Stimulated activated CD4-positive, alpha-beta T cell treated with anti-CD3 and anti-CD28 coated beads, Interleukin-4, amount 100 ng/mL, for 24 hours (primary cell): ENCODE measurements around the gene ARHGAP27.

ENCODE experiments used
- DNase-seq: peaks from one replicate; pipeline ENCODE4 v3.0.0-alpha.2; 2020

The ARHGAP27 gene

DNA sequence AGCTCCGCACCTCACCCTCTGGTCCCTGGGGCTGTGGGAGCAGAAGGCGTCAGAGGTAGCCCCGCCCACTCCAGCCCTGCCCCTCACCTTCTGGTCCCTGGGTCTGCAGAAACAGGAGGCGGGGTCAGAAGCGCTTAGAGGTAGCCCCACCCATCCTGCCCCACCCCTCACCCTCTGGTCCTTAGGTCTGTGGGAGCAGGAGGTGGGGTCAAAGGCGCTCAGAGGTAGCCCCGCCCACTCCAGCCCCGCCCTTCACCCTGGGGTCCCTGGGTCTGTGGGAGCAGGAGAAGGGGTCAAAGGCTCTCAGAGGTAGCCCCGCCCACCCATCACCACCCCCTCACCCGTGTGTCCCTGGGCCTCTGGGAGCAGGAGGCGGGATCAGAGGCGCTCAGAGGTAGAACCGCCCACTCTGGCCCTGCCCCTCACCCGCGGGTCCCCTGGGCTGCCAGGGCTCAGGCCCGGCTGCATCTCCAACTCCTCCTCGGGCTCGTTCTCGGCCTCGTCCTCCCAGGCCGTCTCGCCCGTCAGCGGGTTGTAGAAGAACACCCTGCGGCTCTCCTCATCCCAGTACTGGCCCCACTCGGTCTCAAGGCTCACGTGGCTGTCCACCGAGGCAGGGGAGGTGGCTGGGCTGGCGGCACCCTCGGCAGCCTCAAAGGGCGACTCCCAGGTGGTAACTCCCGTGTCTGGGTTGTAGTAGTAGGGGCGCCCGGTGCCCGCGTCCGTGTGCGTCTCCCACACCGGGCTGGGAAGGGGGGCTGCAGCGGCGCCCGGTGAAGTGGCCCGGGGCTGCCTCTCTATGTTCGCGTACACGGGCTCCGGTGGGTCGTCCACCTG is 27.2 kb downstream of the ARHGAP27 start:
- no peak for DNase-seq

DNA sequence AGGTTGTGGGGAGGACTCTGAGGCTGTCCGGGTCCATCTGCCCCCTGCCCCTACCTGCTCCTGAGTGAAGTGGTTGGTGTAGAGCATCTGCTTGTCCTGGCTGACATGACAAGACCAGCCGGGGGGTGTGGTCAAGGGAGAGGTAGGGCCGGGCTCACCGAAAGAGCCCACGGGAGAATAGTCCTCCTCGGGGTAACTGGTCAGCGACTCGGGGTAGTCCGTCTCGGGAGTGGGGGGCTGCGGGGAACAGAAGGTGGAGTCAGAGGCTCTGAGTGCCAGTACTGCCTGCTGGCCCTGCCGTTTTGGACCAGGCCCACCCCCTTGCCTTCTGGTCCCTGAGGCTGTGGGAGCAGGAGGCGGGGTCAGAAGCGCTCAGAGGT is 27.8 kb downstream of the ARHGAP27 start:
- no peak for DNase-seq

DNA sequence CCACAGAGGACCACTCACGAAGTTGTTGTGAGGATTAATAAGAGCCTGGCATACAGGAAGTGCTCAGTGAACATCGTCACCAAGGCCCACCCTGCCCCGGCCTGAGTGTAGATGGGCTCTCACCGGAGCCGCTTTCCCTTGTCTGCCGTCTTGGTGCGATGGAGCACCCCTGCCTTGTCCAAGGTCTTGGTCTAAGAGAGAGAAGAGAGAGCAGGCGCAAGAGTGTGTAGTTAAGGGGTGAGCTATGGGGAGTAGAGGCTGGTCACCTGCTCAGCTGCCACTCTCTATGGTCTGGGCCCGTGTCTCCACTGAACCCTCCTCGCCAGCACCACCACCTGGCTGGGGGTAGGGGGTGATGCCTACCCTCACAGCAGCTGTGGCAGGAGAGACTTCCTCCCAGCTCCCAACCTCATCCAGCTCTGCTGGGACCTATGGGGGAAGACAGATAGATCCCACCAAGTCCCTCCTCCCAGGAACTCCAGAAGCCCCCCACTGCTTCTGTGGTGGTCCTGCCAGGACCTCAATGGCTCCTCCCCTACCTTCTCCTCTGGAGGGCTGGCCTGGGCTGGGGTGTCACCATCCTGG is 28.7 kb downstream of the ARHGAP27 start:
- DNase-seq = no peak

DNA sequence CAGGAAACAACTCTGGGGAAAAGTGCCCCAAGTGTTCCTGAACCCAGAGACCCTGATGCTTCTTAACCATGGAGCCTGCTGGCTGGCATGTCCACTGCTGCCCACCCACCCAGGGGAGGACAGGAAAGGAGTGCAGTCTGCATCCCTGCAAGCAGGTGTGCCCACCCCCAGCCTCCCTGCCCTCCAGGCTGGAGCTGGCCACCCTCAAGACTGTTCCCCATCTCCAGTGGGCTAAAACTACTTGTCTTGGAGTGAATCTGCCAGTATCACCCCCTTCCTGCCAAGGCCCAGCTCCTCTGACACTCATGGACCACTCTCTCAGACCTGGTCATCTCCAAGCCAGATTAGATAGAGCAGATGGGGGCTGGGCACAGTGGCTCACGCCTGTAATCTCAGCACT is 29.8 kb downstream of the ARHGAP27 start:
- no peak for DNase-seq

DNA sequence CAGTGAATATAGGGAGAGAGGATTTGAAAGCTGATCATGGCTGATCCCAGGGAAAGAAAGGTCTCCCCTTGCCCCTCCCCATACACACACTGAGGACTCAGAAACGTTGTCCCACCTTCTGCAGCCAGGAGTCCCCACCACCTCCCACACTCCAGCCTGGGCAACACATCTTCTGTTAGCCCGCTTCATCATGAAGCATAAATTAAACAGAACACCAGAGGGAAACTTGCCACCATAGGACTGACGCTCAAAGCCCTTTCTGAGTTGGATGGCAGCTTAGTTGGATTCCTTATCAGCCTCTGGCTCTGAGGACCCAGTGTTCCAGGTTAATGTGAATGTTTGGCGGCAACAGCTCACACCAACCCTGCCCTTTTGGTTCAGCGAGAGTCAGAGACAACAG is 33.9 kb downstream of the ARHGAP27 start:
- DNase-seq = no peak

DNA sequence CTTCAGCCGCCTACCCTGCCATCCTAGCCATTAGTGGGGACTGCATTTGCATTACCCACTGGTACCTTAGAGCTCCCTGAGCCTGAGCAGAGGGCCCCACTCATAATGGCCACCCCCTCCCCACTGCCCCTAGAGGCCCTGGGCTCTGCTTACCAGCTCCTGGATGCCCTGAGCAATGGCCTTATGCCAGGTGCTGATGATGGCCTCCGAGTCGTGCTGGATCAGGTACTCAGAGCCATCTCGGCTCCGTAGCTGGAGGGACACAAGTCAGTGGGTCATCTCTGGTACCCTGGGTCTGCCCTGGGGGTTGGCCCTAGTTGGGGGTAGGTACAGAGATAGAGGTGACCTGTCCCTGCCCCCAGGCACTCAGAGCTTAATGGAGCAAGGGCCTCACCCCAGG is 34.9 kb downstream of the ARHGAP27 start:
- no peak for DNase-seq

DNA sequence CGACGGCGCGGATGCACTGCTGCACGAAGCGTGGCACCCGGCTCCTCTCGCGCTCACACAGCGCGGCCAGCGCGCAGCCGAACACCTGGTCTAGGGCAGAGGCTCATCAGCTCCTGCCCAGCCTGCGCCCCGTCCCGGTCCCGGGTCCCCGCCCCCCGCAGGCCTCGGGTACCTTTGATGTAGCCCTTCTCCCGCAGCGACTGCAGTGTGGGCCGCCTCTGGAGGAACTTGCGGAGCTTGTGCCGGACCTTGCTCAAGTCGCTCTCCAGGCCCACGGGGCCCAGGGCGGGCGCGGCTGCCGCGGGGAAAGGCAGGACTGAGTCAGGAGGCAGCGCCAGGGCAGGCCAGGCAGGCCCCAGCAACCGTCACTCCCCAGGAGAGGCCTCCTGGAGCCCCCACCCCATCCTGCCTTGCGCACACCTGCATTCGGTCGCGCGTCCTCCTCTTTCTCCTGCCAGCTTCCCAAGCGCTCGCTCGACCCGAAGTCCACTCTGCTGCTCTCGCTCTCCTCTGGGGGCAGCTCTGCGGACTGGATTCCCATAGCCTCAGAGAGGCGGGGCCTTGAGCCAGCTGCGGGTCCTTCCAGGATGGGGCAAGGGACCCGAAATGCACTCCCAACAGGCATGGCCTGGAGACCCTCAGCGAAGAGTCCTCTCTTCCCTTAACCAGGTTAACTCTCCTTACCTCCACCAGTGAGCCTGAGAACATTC is 36.0 kb downstream of the ARHGAP27 start:
- no peak for DNase-seq

DNA sequence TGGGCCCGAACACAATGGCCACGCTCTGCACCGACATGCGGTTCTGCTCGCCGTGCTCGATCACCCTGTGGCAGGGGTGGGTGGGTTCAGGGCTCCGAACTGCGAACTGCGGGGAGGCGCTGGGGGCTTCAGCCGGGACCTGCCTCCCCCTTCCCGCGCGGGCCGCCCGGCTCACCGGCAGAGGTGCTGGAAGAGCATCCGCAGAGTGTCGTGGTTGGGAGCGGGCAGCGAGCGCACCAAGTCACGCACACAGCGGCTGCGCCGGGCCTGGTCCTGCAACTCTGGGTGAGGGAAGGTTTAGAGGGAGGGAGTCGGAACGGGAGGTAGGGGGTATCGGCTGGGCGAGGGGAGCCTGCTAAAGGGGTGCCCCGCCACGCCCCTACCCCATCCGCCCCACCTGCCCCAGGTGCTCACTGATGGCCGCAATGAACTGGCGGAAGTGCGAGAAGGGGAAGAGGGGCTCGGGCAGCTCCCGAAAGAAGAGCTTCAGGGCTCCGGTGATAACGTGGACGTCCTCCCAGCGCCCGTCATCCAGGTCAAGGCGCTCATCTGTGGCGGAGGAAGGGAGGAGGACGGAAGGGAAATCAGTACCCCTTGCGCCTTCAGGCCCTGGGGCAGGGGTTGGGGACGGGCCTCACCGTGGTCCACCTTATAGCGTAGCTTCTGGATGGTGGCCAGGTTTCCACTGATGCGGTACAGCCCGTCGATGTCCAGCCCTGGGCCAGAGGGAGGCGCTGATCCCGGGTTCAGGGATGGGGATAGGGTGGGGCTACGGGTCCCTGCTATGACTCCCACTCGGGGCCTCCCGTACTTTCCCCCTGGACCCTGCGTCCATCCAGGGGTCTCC is 36.9 kb downstream of the ARHGAP27 start:
- DNase-seq = no peak

DNA sequence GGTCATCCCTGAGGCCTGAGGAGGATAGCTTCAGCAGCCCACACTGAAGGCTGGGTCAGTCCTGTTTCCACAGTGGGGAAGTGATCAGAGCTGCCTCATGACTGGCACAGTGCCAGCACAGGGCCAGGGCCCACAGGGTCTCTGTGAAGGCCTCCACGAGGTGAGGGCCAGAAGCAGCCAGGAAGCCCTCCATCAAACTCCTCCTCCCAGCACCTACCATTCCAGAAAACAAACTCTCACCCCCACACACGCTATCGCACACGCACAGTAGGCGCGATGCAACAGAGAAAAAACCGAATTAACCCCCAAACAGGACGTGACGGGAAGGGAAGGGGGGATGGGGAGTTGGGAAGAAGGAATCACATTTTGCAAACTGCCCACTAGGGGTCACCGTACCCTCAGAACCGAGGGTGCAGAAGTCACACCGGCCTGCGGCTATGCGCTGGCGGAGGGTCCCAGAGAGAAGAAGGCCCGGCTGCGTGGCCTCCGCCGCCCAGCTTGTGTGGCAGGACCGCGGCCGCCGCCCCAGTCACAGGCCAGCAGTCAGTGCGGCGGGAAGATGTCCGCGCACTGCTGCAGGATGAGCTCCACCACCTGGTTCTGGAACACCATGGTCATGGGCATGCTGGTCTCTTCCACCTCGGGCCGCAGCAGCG is 37.6 kb downstream of the ARHGAP27 start:
- DNase-seq = peak; percentile 44

DNA sequence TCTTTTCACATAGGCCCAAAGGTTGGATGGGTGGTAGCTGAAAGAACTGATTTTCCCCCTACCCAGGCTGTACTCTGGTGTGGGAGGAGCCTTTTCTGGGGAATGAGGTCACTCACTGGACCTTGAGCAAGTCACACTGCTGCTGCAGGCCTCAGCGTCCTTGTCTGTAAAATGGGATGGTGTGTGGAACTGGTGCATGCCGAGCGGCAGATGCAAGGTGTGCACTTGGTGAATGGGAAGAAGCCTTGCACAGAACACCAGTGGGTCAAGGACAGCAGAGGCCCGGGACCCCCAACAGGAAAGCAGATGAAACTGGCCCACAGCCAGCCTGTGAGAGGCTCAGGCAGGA is 38.1 kb downstream of the ARHGAP27 start:
- DNase-seq = no peak

DNA sequence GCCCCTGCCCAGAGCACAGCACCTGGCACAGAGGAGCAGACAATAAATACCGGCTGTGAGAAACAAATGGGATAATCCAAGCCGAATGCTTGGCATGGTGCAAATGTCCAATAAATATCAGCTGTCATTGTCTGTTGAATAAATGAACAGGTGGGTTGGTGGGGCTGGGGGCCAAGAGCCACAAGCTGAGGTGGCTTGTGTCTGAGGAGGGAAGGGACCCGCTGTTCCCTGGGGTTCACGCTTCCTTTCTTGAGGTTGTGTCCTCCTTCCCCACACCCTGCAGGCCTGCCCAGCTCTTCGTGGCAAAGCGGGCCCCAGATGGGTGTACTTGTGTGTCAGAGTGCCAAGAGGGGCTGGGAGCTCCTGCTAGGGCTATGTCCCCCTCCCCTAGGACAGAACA is 38.6 kb downstream of the ARHGAP27 start:
- DNase-seq = no peak

DNA sequence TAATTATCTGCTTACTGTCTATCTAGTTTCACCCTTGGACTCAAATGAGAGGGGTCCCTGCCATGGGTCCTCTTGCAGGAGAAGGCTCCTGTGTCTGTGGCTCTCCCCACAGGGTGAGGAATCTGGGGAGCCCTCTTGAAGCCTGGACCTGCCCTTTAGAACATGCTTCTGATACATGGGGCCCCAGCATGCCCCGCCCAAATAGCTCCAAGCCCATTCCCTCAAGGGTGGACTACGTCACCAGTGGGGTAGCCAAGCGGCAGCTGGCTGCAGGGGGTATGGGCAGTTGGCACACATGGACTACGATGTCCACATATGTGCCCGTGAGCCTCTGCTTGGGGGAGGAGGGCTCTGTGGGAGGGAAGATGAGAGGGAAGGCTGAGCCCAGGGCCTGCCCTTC is 39.3 kb downstream of the ARHGAP27 start:
- no peak for DNase-seq

DNA sequence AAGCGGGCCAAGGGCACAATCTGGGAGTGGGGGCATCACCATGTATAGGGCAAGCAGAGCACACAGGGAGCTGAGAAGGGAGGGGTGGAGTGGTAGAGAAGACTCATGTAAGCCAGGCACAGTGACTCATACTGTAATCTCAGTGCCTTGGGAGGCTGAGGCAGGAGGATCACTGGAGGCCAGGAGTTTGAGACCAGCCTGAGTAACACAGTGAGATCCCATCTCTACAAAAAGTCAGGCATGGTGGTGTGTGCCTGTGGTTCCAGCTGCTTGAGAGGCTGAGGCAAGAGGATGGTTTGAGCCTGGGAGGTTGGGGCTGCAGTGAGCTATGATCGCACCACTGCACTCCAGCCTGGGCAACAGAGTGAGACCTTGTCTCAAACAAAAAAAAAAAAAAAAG is 40.8 kb downstream of the ARHGAP27 start:
- DNase-seq = no peak

DNA sequence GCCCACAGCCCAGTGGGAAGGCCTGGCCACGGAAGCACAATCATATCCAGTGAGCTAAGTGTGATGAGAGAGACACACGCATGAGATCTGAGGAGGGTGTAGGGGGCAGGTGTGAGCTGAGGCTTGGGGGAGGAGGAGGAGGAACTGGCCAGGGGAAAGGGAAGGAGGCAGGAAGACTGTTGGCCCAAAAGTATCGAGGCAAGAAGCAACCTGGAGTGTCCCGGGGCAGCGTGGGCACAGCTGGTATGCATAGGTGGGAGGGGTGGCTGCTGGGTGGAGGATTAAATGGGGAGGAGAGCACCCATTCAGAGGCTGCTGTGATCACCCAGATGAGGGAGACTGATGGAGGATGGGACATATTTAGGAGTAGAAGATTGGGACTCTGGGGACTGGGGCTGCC is 41.4 kb downstream of the ARHGAP27 start:
- DNase-seq = no peak

DNA sequence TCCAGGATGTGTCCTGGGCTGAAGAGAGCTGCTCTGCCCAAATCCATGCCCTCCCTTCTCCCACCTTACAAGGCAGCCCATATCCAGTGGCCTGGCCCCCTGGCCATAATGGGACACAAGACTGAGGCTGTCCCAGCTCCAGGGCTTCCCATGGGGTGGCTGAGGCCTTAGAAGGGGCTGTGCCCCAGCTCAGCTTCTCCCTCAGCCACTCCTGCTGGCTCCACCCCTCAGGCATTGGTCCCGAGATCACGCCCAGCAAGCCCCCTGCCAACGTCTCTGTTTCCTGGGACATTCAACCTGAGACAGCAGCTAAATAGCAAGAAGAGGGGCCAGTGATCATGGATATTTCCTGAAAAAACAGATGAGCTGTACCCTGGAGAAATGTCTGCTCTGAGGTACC is 43.3 kb downstream of the ARHGAP27 start:
- no peak for DNase-seq

DNA sequence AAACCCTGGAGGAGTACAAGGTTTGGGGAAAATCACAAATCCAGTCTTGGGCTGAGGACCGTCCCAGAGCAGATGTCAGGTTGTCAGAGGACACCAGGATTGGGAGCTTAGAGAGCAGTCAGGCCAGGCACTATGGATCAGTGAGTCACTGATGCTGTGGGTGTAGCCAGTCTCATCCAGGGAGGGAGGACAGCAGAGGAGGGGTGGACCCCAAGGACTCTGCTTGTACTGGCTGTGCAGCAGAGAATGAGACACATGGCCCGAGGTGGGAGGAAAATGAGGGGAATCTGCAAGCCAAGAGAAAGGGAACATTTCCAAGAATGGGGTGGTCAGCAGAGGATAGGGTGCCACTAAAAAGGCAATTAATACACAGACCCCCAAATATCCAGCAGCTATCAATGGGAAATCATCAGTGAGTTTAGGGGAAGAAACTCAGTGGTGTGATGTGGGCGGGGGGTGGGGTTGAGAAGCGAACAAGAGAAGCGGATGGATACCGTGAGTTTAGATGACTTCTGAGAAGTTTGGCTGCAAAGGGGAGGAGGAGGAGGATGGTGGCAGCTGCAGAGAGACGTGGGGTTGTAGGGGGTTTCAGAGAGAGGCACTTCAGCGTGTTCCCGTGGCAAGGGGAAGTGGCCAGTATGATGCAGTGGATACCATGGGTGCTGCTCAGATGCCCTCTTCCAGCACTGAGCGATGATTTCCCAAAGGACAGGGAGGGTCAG is 43.9 kb downstream of the ARHGAP27 start:
- DNase-seq = no peak

DNA sequence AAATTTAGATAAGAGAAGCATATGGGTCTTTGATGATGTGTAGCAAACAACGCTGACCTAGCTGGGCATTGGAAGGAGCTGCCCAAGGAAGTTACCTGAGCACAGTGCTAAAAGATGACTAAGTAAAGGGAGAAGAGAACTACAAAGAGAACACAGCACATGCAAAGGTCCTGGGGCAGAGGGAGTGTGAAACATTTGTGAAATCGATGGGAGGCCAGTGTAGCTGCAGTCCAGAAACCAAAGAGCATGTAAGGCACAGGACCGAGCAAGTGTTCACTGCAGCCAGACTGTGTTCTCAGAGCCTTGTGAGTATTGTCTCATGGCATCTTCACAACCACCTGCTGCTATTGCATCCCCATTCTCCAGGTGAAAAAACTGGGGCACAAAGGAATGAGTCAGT is 44.9 kb downstream of the ARHGAP27 start:
- no peak for DNase-seq

DNA sequence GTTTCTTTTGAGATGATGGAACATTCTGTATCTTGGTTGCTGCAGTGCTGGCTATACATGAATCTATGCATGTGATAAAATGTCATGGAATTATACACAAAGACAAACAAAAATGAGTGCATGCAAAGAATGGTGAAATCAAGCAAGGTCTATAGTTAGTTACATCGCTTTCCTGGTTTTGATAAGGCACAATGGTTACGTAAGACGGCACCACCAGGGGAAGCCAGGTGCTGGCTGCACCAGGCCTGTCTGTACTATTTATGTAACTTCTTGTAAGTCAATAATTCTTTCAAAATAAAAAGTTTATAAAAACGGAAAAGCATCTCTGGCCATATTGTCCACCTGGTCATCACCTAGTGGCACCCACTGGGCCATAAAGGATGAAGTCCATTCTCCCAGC is 46.5 kb downstream of the ARHGAP27 start:
- DNase-seq = no peak

DNA sequence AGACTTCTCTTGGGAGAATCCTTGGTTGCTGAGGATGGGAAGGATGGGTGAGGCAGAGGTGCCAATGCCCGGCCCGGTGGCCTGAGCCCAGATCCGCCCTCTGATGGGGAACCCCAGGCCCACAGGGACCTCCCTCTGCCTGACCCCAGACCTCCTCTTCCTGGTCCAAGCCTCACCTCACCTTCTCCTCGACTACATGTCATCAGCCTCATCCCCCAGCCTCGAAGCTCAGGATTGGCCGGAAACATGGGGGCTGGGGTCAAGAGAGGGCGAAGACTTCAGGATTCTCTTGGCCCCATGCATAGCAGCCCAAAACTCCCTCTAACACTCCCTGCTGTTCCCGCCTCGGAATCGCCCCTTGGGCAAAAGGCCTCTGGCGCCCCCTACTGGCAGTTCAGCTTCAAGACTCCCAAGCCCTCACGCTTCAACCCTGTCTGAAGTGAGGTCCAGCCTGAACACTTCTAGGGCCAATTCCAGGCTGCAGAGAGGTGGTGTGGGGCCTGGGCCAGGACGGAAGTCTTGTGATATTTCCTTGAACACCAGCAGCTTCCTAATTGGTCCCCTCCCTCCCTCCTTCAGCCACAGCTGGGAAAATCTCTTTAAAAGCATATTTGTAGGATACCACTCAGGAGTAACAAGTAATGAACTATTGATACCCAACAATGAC is 47.2 kb downstream of the ARHGAP27 start:
- DNase-seq = peak; percentile 94

DNA sequence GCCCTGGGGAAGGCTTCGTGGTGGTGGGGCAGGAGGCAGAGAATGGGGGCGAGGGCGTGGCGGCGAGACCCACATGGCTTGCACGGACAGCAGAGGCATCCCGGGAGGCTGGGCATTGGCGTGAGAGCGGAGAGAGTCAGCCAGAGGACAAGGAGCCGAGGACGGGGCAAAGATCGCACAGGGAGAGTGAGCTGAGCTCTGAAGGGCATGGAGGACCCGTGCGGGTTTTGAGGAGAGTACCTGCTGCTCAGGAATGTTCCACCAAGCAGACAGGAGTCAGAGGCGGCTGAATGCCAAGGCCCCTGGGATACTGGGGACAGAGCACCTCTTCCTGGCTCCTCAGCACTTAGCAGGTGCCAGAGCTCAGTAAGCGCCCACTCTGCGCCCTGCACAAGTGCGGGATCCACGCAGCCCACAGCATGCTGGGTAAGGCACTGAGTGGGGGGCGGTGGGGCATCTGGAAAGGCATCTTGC is 47.8 kb downstream of the ARHGAP27 start:
- no peak for DNase-seq

DNA sequence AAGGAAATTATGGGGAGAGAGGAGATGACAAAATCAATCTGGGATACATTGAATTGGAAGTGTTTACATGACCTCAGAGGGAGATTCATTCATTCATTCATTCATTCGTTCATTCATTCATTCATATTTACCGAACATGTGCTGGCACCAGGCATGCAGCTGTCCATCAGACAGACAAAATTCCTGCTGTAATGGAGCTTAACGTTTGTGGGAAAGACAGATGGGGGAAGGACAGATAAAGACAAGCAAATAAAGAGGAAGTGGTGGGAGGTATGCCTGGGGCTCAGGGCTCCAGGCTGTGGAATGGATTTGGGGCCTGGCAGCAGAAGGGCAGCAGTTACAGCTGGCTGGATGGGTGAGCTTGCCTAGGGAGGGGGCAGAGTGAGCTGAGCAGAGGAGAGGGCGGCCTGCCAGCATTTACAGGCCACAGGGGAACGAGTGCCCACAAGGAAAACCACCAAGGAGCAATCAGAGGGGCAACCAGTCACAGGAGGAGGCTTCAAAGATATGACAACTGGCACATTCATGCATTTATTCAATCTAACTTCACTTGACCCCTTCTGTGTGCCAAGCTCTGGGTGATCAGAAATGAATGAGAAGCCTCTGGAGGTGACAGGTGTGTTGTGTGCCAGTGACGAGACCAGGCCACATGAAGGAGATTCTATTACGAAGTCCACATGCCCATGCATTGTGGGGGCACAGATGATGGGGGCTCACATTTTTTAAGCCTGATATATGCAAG is 48.5 kb downstream of the ARHGAP27 start:
- DNase-seq = no peak
